IMR-90 (cell line): ENCODE data around the gene SPARC. TPM values are rescaled to one million over a fixed set of nuclear protein-coding genes. Genes with fewer than 3 reads are reported as not detected.
A peak's percentile ranks its signal among the peaks of the same experiment; 100 is the strongest.

Experiments used
- ATAC-seq: fragments of 200-7000 bp; cut with Tn5 transposase; 2 replicates; pipeline ENCODE4 v1.9.1; 2020; ENCODE audit warnings: low read depth, mild to moderate bottlenecking, moderate library complexity
- BruUV-seq: library from RNA; stranded (reverse); fragments of 400-500 nt; replicated peaks from 2 replicates; lab custom pipeline; 2021; lab: Mats Ljungman, UMichigan
- CTCF ChIA-PET: fragments of 300-600 bp; formaldehyde crosslinking; extraction: SDS; loops from one replicate; lab custom pipeline; 2021; ENCODE audit warnings: antibody characterized with exemption; lab: Yijun Ruan, JAX
- POLR2A ChIA-PET: fragments of 300-600 bp; sonication (Branson Sonifier 250); formaldehyde crosslinking; loops from one replicate; lab custom pipeline; 2022; ENCODE audit warnings: antibody characterized with exemption; ENCODE audit not compliant: unreplicated experiment; lab: Charles Lee
- DNase-seq: peaks from one replicate; pipeline ENCODE4 v3.0.0; 2013
- H2AFZ ChIP-seq: replicated peaks from 2 replicates; pipeline ENCODE3; 2013; ENCODE audit warnings: low read length, mild to moderate bottlenecking; ENCODE audit not compliant: poor library complexity
- H2AK5ac ChIP-seq: 2 replicates; pipeline ENCODE4 v1.6.1; 2013; ENCODE audit warnings: low read depth, low read length, inconsistent platforms
- H2AK9ac ChIP-seq: replicated peaks from 2 replicates; pipeline ENCODE3; 2013; ENCODE audit warnings: mild to moderate bottlenecking, low read depth, low read length, moderate library complexity; ENCODE audit not compliant: poor library complexity
- H2BK120ac ChIP-seq: 2 replicates; pipeline ENCODE4 v1.6.1; 2013; ENCODE audit warnings: low read depth, low read length, inconsistent platforms
- H2BK15ac ChIP-seq: 3 replicates; pipeline ENCODE4 v1.6.1; 2013; ENCODE audit warnings: low read depth, low read length, inconsistent platforms
- H2BK20ac ChIP-seq: 2 replicates; pipeline ENCODE4 v1.6.1; 2013; ENCODE audit warnings: low read depth, mild to moderate bottlenecking, inconsistent platforms, low read length, moderate library complexity
- H2BK5ac ChIP-seq: 2 replicates; pipeline ENCODE4 v1.6.1; 2013; ENCODE audit warnings: mild to moderate bottlenecking, low read depth, low read length, inconsistent platforms; ENCODE audit not compliant: poor library complexity, severe bottlenecking
- H3K14ac ChIP-seq: replicated peaks from 2 replicates; pipeline ENCODE4 v1.6.1; 2013; ENCODE audit warnings: low read depth, low read length, inconsistent platforms
- H3K18ac ChIP-seq: 2 replicates; pipeline ENCODE4 v1.6.1; 2013; ENCODE audit warnings: low read depth, low read length, control low read depth
- H3K23ac ChIP-seq: 2 replicates; pipeline ENCODE4 v1.6.1; 2013; ENCODE audit warnings: low read depth, low read length, inconsistent platforms
- H3K27ac ChIP-seq: 2 replicates; pipeline ENCODE4 v1.5.1; 2013; ENCODE audit warnings: mild to moderate bottlenecking, control low read depth, low read length; ENCODE audit not compliant: insufficient read depth
- H3K27me3 ChIP-seq: 2 replicates; pipeline ENCODE4 v1.6.1; 2013; ENCODE audit warnings: low read length; ENCODE audit not compliant: control insufficient read depth, insufficient read depth
- H3K36me3 ChIP-seq: 2 replicates; pipeline ENCODE4 v1.6.1; 2013; ENCODE audit warnings: low read length, mixed read lengths; ENCODE audit not compliant: control insufficient read depth, insufficient read depth
- H3K4ac ChIP-seq: 2 replicates; pipeline ENCODE4 v1.6.1; 2013; ENCODE audit warnings: low read depth, low read length, inconsistent platforms
- H3K4me1 ChIP-seq: 2 replicates; pipeline ENCODE4 v1.6.1; 2013; ENCODE audit warnings: low read length, mixed read lengths; ENCODE audit not compliant: control insufficient read depth, insufficient read depth
- H3K4me2 ChIP-seq: 2 replicates; pipeline ENCODE4 v1.6.1; 2013; ENCODE audit warnings: low read depth, mild to moderate bottlenecking, control low read depth, low read length, moderate library complexity
- H3K4me3 ChIP-seq: 2 replicates; pipeline ENCODE4 v1.5.1; 2013; ENCODE audit warnings: low read depth, mild to moderate bottlenecking, control low read depth, low read length, moderate library complexity; ENCODE audit not compliant: insufficient read depth
- H3K56ac ChIP-seq: 2 replicates; pipeline ENCODE4 v1.6.1; 2013; ENCODE audit warnings: low read length, inconsistent platforms; ENCODE audit not compliant: insufficient read depth; ENCODE audit errors: extremely low read depth
- H3K79me1 ChIP-seq, 2 experiments: 2 replicates each; pipeline ENCODE4 v1.6.1; 2013; ENCODE audit warnings: low read length in 2 of 2, inconsistent platforms in 1 of 2, low read depth in 1 of 2
- H3K9ac ChIP-seq: 2 replicates; pipeline ENCODE4 v1.6.1; 2013; ENCODE audit warnings: low read depth, low read length, control low read depth
- H3K9me1 ChIP-seq: 2 replicates; pipeline ENCODE4 v1.6.1; 2013; ENCODE audit warnings: low read length, inconsistent platforms; ENCODE audit not compliant: insufficient read depth
- H3K9me3 ChIP-seq: 2 replicates; pipeline ENCODE4 v1.6.1; 2013; ENCODE audit warnings: low read length; ENCODE audit not compliant: control insufficient read depth, insufficient read depth
- H4K20me1 ChIP-seq: 2 replicates; pipeline ENCODE4 v1.6.1; 2013; ENCODE audit warnings: low read length, inconsistent platforms; ENCODE audit not compliant: insufficient read depth
- H4K5ac ChIP-seq: 2 replicates; pipeline ENCODE4 v1.6.1; 2013; ENCODE audit warnings: mild to moderate bottlenecking, low read depth, low read length, control low read depth
- H4K8ac ChIP-seq, 2 experiments: 2 replicates each; pipeline ENCODE4 v1.6.1; 2013; ENCODE audit warnings: low read depth in 2 of 2, low read length in 2 of 2, control low read depth in 1 of 2, inconsistent platforms in 1 of 2
- H4K91ac ChIP-seq: 2 replicates; pipeline ENCODE4 v1.6.1; 2013; ENCODE audit warnings: low read depth, low read length, inconsistent platforms; ENCODE audit not compliant: insufficient read depth
- CEBPB ChIP-seq: IDR thresholded peaks from 2 replicates; pipeline ENCODE4 v1.6.1; 2012; ENCODE audit warnings: low read depth, low read length, improper control_type of control experiment
- CTCF ChIP-seq: conservative IDR thresholded peaks from 2 replicates; pipeline ENCODE4 v1.5.1; 2012; ENCODE audit warnings: mild to moderate bottlenecking, low read depth, low read length, improper control_type of control experiment
- FOS ChIP-seq: fragments of 150-350 bp; IDR thresholded peaks from 2 replicates; pipeline ENCODE4 v1.6.1; 2016; ENCODE audit warnings: low read depth, low read length
- MAFK ChIP-seq: IDR thresholded peaks from 2 replicates; pipeline ENCODE4 v1.6.1; 2012; ENCODE audit warnings: low read depth, low read length, improper control_type of control experiment
- MXI1 ChIP-seq: IDR thresholded peaks from 2 replicates; pipeline ENCODE4 v1.6.1; 2012; ENCODE audit warnings: low read depth, mild to moderate bottlenecking, low read length, moderate library complexity, borderline replicate concordance
- WGBS, 2 experiments: methylation state at CpG; one replicate each; pipeline versions ENCODE4 v1.1.5 to v1.1.7; 2013; ENCODE audit warnings: missing lambda C conversion rate in 2 of 2; ENCODE audit not compliant: insufficient read length in 1 of 2; ENCODE audit errors: extremely low coverage in 2 of 2; 5-methylcytosine and 5-hydroxymethylcytosine counted together
- dilution Hi-C: fragments of 300-500 bp; cut with HindIII; formaldehyde crosslinking; loops from one replicate; pipeline ENCODE4 v1.14.3; 2018; ENCODE audit warnings: low sequenced_read_pairs; ENCODE audit not compliant: unreplicated experiment
- in situ Hi-C: fragments of 300-500 bp; cut with MboI; formaldehyde crosslinking; loops from 3 replicates; pipeline ENCODE4 v1.14.3; 2019; ENCODE audit warnings: low sequenced_read_pairs, inconsistent platforms, mixed read lengths
- intact Hi-C: fragments of 100-400 bp; cut with micrococcal nuclease; formaldehyde crosslinking; loops from 2 replicates; pipeline ENCODE4 v1.10.0; 2022
- polyA plus RNA-seq, 3 experiments: library from polyadenylated mRNA; depleted of rRNA; stranded (reverse); fragments of >200 nt; gene quantifications; 2 replicates each; pipeline ENCODE4 v1.2.3, GENCODE V29; 2012; ENCODE audit warnings: low replicate concordance in 1 of 3
- total RNA-seq: library from RNA; depleted of rRNA; stranded (reverse); fragments of >200 nt; gene quantifications from 2 replicates; pipeline ENCODE4 v1.2.3, GENCODE V29; 2012

The SPARC gene
- total and polyA plus RNA-seq, 2 of the 4 experiments (the other 2 are of a cell fraction) = 1,186 to 4,692 TPM

- Histone ChIP-seq H2AK9ac (no peak overlapping the region), H3K23ac (peak overlapping the region; percentile 53; the same call in 1 of the 2 replicates), H2AFZ (no peak overlapping the region), H2BK120ac (0 out of 2 replicates have a peak overlapping the region, but pooled peaks have one; percentile 5), H3K4me1 (peaks cover 51% of the 10 kb centered on the region), H3K9me1 (peaks cover 39% of the 10 kb centered on the region), H2BK15ac (no peak overlapping the region), H3K27me3 (no peaks in the 10 kb centered on the region), H3K18ac (peak overlapping the region; percentile 11; the same call in 1 of the 2 replicates), H4K20me1 (peaks cover 100% of the 10 kb centered on the region), H3K4me2 (no peak overlapping the region), H3K36me3 (peaks cover 86% of the 10 kb centered on the region), H4K91ac (no peak overlapping the region), H3K14ac (peak overlapping the region; percentile 8; the same call in 1 of the 2 replicates), H3K4me3 (no peak overlapping the region), H2BK20ac (no peak overlapping the region), H4K5ac (peak overlapping the region; percentile 14; the same call in 1 of the 2 replicates), H3K9ac (peak overlapping the region; percentile 2; the same call in 1 of the 2 replicates), H3K27ac (peak overlapping the region; percentile 71), H2BK5ac (peak overlapping the region; percentile 78), H4K8ac (no peak overlapping the region), H2AK5ac (peak overlapping the region; percentile 72; the same call in 1 of the 2 replicates), H3K9me3 (no peaks in the 10 kb centered on the region), H3K4ac (0 out of 2 replicates have a peak overlapping the region, but pooled peaks have one; percentile 10), H3K79me1 (peaks cover 48 to 94% of the 10 kb centered on the region in 2 experiments), H3K56ac (no peak overlapping the region)
- intact Hi-C loops (no loop called here), in situ Hi-C loops (no loop called here), dilution Hi-C loops (no loop called here)
- DNase-seq = peak; percentile 63
- CTCF ChIA-PET = interaction anchor here (1.2 to 2.4 kb wide), 3 partner anchors 11 to 68 kb away, joined by 3 to 8 read pairs (median 4); no protein-coding TSS in a partner anchor
- peak; percentile 4; the same call in 1 of the 2 replicates for ATAC-seq
- BruUV-seq = no TSS peak
- TF ChIP-seq MXI1 (peak; percentile 45; the same call in 1 of the 2 replicates), FOS (peak; percentile 27; the same call in 1 of the 2 replicates), CEBPB (no peak), CTCF (no peak), MAFK (no peak)
- POLR2A ChIA-PET = interaction anchor here (1.1 to 3.4 kb wide), 3 partner anchors 11 to 15 kb away, joined by 3 to 22 read pairs (median 4); no protein-coding TSS in a partner anchor
- WGBS, 2 experiments = no CpG with 5 or more reads among the region's 4 CpGs
Measured at GRCh38 chr5:151671950-151672349, 14.8 kb downstream of the SPARC start.
